Lower lobe of right lung (tissue), 2 donors: Measurements from ENCODE around the gene MAGI2. TPM values are rescaled to one million over a fixed set of nuclear protein-coding genes. Genes with fewer than 3 reads are reported as not detected.

Source experiments
- ATAC-seq, 2 donors: fragments of 200-7000 bp; cut with Tn5 transposase; one replicate each; pipeline ENCODE4 v1.9.1; 2020 to 2022; ENCODE audit warnings: mild to moderate bottlenecking in 2 of 2, moderate library complexity in 2 of 2
- DNase-seq: peaks from one replicate; pipeline ENCODE4 v3.0.0-alpha.2; 2020
- H3K27ac ChIP-seq: fragments of 200-600 bp; one replicate; pipeline ENCODE4 v1.8.0; 2022
- H3K27me3 ChIP-seq: fragments of 200-600 bp; one replicate; pipeline ENCODE4 v1.8.0; 2022; ENCODE audit warnings: low read depth
- H3K36me3 ChIP-seq: fragments of 200-600 bp; one replicate; pipeline ENCODE4 v1.8.0; 2022; ENCODE audit warnings: mild to moderate bottlenecking
- H3K4me1 ChIP-seq: fragments of 200-600 bp; one replicate; pipeline ENCODE4 v1.8.0; 2022
- H3K4me3 ChIP-seq: fragments of 200-600 bp; one replicate; pipeline ENCODE4 v1.8.0; 2022; ENCODE audit warnings: mild to moderate bottlenecking
- H3K9me3 ChIP-seq: fragments of 200-600 bp; one replicate; pipeline ENCODE4 v1.8.0; 2022
- CTCF ChIP-seq: fragments of 200-600 bp; IDR thresholded peaks from one replicate; pipeline ENCODE4 v1.8.0; 2022; ENCODE audit warnings: antibody characterized with exemption, mild to moderate bottlenecking
- intact Hi-C: fragments of 100-400 bp; cut with DNase I; formaldehyde crosslinking; loops from one replicate; pipeline ENCODE4 v1.11.0; 2022
- total RNA-seq: library from RNA; stranded (reverse); fragmentation: NEBNext Ultra II Directional; extraction: Animal tissue kit (Norgen Biotek cat#: 25700); gene quantifications from one replicate; pipeline ENCODE4 v1.2.1, GENCODE V29; 2021
- donor health status: DM: no; HTN: yes; CAD: no; lungs with severe emphysema.

MAGI2 gene
- total RNA-seq, 1 donor from 2014 or later, result 15.3 TPM

- H3K36me3 ChIP-seq, result no peaks in the 10 kb centered on the region
- DNase-seq, result no peak
- TF ChIP-seq CTCF, result no peak
- H3K27me3 ChIP-seq, result no peaks in the 10 kb centered on the region
- intact Hi-C loops, result no loop called here
- H3K27ac ChIP-seq, result no peak overlapping the region
- no peak overlapping the region for H3K4me3 ChIP-seq
- no peaks in the 10 kb centered on the region for H3K4me1 ChIP-seq
- no peak for ATAC-seq
- H3K9me3 ChIP-seq, result no peaks in the 10 kb centered on the region
Observed at GRCh38 chr7:79465551-79465950, 12.1 kb upstream of the MAGI2 start.

GRCh38 chr7:79464051-79464450, 10.6 kb upstream of the MAGI2 start:
- intact Hi-C loops, result no loop called here
- Histone ChIP-seq H3K4me3 (no peak overlapping the region), H3K36me3 (no peaks in the 10 kb centered on the region), H3K27me3 (no peaks in the 10 kb centered on the region), H3K27ac (no peak overlapping the region), H3K4me1 (no peaks in the 10 kb centered on the region), H3K9me3 (no peaks in the 10 kb centered on the region)
- TF ChIP-seq CTCF, result no peak
- ATAC-seq (no peak), DNase-seq (no peak)

- no peak for ATAC-seq
- no peak for TF ChIP-seq CTCF
- Histone ChIP-seq H3K27ac (no peak overlapping the region), H3K36me3 (peaks cover 6% of the 10 kb centered on the region), H3K27me3 (no peaks in the 10 kb centered on the region), H3K9me3 (no peaks in the 10 kb centered on the region), H3K4me3 (no peak overlapping the region), H3K4me1 (no peaks in the 10 kb centered on the region)
- intact Hi-C loops, result no loop called here
- no peak for DNase-seq
Observed at GRCh38 chr7:79462390-79462789, 8.9 kb upstream of the MAGI2 start.

- H3K27me3 ChIP-seq, result no peaks in the 10 kb centered on the region
- intact Hi-C loops, result no loop called here
- no peak overlapping the region for H3K27ac ChIP-seq
- peaks cover 6% of the 10 kb centered on the region for H3K36me3 ChIP-seq
- H3K4me1 ChIP-seq, result no peaks in the 10 kb centered on the region
- ATAC-seq, result peak; percentile 69 to 79
- no peak overlapping the region for H3K4me3 ChIP-seq
- no peaks in the 10 kb centered on the region for H3K9me3 ChIP-seq
- DNase-seq, result no peak
- no peak for TF ChIP-seq CTCF
Observed at GRCh38 chr7:79461660-79462059, 8.2 kb upstream of the MAGI2 start.

GRCh38 chr7:79459381-79459780, 5.9 kb upstream of the MAGI2 start:
- DNase-seq (no peak), ATAC-seq (no peak)
- Histone ChIP-seq H3K36me3 (peaks cover 6% of the 10 kb centered on the region), H3K4me1 (peaks cover 8% of the 10 kb centered on the region), H3K27me3 (no peaks in the 10 kb centered on the region), H3K9me3 (no peaks in the 10 kb centered on the region), H3K27ac (no peak overlapping the region), H3K4me3 (no peak overlapping the region)
- intact Hi-C loops, result no loop called here
- TF ChIP-seq CTCF, result no peak

- no peak for DNase-seq
- no peaks in the 10 kb centered on the region for H3K9me3 ChIP-seq
- intact Hi-C loops, result no loop called here
- H3K4me3 ChIP-seq, result no peak overlapping the region
- no peaks in the 10 kb centered on the region for H3K27me3 ChIP-seq
- TF ChIP-seq CTCF, result no peak
- ATAC-seq, result no peak
- H3K4me1 ChIP-seq, result peaks cover 8% of the 10 kb centered on the region
- H3K36me3 ChIP-seq, result peaks cover 6% of the 10 kb centered on the region
- no peak overlapping the region for H3K27ac ChIP-seq
Observed at GRCh38 chr7:79458796-79459195, 5.3 kb upstream of the MAGI2 start.
